Measurements from ENCODE around the gene CCDC158. TPM values are rescaled to one million over a fixed set of nuclear protein-coding genes. Genes with fewer than 3 reads are reported as not detected.

CCDC158 gene
- total and polyA plus RNA-seq, 4 donors = 0.04 to 0.37 (median 0.14) TPM

DNA sequence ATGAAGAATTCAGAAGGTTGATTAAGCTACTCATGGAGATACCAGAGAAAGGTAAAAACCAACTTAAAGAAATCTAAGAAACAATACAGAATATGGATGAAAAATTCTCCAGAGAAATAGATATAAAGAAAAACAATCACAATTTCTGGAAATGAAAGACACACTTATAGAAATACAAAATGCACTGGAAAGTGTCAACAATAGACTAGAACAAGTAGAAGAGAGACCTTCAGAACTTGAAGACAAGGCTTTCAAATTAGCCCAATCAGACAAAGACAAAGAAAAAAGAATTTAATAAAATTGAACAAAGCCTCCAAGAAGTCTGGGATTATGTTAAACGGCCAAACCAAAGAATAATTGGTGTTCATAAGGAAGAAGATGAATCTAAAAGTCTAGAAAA lies 104.8 kb downstream of the CCDC158 start:
- Histone ChIP-seq H3K27ac (ENCODE audit: low read depth in 1 of 2, low read length in 1 of 2) (no peak overlapping the region), H3K9ac (ENCODE audit: insufficient read depth in 1 of 2, low read length in 2 of 2) (no peak overlapping the region), H3K27me3 (ENCODE audit: control insufficient read depth in 3 of 3, insufficient read depth in 3 of 3, low read length in 2 of 3) (no peaks in the 10 kb centered on the region), H3K4me3 (no peak overlapping the region), H3K4me1 (ENCODE audit: control insufficient read depth in 5 of 5, insufficient read depth in 5 of 5, low read length in 5 of 5) (peaks cover 0 to 2% (median 0%) of the 10 kb centered on the region in 5 donors), H3K36me3 (ENCODE audit: control insufficient read depth in 4 of 4, insufficient read depth in 4 of 4, low read length in 4 of 4) (no peaks in the 10 kb centered on the region), H3K9me3 (ENCODE audit: control insufficient read depth in 4 of 4, insufficient read depth in 3 of 4, low read length in 3 of 4) (peaks cover 0 to 10% (median 7%) of the 10 kb centered on the region in 4 donors)
- ATAC-seq (ENCODE audit: insufficient read depth, low FRiP score) (no peak), DNase-seq (no peak)
- 89 to 96% methylated on average over 1 of the region's 1 CpG for WGBS, 2 donors
- TF ChIP-seq, protein P1, sequence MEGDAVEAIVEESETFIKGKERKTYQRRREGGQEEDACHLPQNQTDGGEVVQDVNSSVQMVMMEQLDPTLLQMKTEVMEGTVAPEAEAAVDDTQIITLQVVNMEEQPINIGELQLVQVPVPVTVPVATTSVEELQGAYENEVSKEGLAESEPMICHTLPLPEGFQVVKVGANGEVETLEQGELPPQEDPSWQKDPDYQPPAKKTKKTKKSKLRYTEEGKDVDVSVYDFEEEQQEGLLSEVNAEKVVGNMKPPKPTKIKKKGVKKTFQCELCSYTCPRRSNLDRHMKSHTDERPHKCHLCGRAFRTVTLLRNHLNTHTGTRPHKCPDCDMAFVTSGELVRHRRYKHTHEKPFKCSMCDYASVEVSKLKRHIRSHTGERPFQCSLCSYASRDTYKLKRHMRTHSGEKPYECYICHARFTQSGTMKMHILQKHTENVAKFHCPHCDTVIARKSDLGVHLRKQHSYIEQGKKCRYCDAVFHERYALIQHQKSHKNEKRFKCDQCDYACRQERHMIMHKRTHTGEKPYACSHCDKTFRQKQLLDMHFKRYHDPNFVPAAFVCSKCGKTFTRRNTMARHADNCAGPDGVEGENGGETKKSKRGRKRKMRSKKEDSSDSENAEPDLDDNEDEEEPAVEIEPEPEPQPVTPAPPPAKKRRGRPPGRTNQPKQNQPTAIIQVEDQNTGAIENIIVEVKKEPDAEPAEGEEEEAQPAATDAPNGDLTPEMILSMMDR (IDR thresholded peaks at IDR 0.05; ENCODE audit: control extremely low read depth, extremely low read depth) = no peak

DNA sequence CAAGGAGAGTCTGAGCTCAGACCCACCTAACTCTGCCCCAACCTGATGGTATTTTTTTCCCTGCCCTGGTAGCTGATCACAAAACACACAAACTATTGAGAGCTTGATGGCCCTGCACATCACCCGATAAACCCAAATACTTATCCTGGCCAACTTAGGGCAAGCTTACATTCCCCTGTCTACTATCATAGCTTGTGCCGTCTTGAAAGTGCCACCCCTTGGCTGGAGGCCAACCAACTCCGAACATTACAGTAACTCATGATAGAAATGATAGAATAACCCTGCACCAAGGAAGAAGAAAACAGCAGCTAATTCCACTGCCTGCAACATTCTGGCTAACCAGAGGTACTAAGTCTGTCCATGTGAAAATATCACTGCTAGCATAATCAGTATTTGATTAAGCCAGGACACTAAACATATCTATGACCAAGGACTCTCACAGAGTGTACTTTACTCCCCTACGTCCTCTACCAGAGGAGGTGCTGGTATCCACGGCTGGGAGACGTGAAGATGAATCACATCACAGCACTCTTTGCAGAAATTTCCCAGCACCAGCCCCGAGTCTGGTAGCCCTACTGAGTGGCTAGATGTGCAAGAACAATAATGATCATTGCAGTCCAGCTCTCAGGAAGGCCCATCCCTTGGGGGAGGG lies 105.5 kb downstream of the CCDC158 start:
- H3K9me3 ChIP-seq (ENCODE audit: control insufficient read depth in 4 of 4, insufficient read depth in 3 of 4, low read length in 3 of 4) = peaks cover 0 to 10% (median 7%) of the 10 kb centered on the region in 4 donors
- H3K27me3 ChIP-seq (ENCODE audit: control insufficient read depth in 3 of 3, insufficient read depth in 3 of 3, low read length in 2 of 3) = no peaks in the 10 kb centered on the region
- H3K4me1 ChIP-seq (ENCODE audit: control insufficient read depth in 5 of 5, insufficient read depth in 5 of 5, low read length in 5 of 5) = peaks cover 0 to 2% (median 0%) of the 10 kb centered on the region in 5 donors
- ATAC-seq (ENCODE audit: insufficient read depth, low FRiP score) (no peak), DNase-seq (no peak)
- TF ChIP-seq, protein P1 (IDR thresholded peaks at IDR 0.05; ENCODE audit: control extremely low read depth, extremely low read depth) = no peak
- no peak overlapping the region for H3K4me3 ChIP-seq
- H3K9ac ChIP-seq (ENCODE audit: insufficient read depth in 1 of 2, low read length in 2 of 2) = no peak overlapping the region
- H3K36me3 ChIP-seq (ENCODE audit: control insufficient read depth in 4 of 4, insufficient read depth in 4 of 4, low read length in 4 of 4) = no peaks in the 10 kb centered on the region
- H3K27ac ChIP-seq (ENCODE audit: low read depth in 1 of 2, low read length in 1 of 2) = no peak overlapping the region
- WGBS, 2 donors = 89 to 93% methylated on average over 7 of the region's 7 CpGs

DNA sequence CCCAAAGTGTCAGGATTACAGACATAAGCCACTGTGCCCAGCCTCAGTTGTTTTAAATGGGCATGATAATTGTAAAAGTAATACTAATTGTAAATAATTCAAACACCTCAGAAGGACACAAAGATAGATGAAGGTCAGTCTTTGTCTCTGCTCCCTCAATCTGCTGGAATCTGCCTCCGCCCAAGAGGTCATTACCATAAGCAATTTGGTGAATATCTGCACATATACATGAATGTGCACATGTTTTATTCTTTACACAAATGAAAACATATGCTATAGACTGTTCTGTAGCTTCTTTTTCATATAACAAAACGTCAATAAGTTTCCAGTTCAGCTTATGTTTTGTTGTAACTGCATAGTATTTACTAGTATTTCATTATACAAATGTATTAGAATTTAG lies 107.4 kb downstream of the CCDC158 start:
- peaks cover 0 to 8% (median 6%) of the 10 kb centered on the region in 4 donors for H3K9me3 ChIP-seq (ENCODE audit: control insufficient read depth in 4 of 4, insufficient read depth in 3 of 4, low read length in 3 of 4)
- no peak overlapping the region for H3K27ac ChIP-seq (ENCODE audit: low read depth in 1 of 2, low read length in 1 of 2)
- H3K4me3 ChIP-seq = no peak overlapping the region
- H3K27me3 ChIP-seq (ENCODE audit: control insufficient read depth in 3 of 3, insufficient read depth in 3 of 3, low read length in 2 of 3) = no peaks in the 10 kb centered on the region
- WGBS, 2 donors = 87 to 91% methylated on average over 2 of the region's 2 CpGs
- H3K36me3 ChIP-seq (ENCODE audit: control insufficient read depth in 4 of 4, insufficient read depth in 4 of 4, low read length in 4 of 4) = peaks cover 0 to 4% (median 4%) of the 10 kb centered on the region in 4 donors
- DNase-seq (no peak), ATAC-seq (ENCODE audit: insufficient read depth, low FRiP score) (no peak)
- TF ChIP-seq, protein P1 (IDR thresholded peaks at IDR 0.05; ENCODE audit: control extremely low read depth, extremely low read depth) = no peak
- no peak overlapping the region for H3K9ac ChIP-seq (ENCODE audit: insufficient read depth in 1 of 2, low read length in 2 of 2)
- H3K4me1 ChIP-seq (ENCODE audit: control insufficient read depth in 5 of 5, insufficient read depth in 5 of 5, low read length in 5 of 5) = peaks cover 0 to 3% (median 2%) of the 10 kb centered on the region in 5 donors

Measured in lung (tissue), 12 donors.